ENCODE measurements around the gene ATP8B1. TPM values are rescaled to one million over a fixed set of nuclear protein-coding genes. Genes with fewer than 3 reads are reported as not detected.

Gene ATP8B1
- total RNA-seq, 2 donors from 2014 or later = 6.0 to 13.0 TPM

DNA sequence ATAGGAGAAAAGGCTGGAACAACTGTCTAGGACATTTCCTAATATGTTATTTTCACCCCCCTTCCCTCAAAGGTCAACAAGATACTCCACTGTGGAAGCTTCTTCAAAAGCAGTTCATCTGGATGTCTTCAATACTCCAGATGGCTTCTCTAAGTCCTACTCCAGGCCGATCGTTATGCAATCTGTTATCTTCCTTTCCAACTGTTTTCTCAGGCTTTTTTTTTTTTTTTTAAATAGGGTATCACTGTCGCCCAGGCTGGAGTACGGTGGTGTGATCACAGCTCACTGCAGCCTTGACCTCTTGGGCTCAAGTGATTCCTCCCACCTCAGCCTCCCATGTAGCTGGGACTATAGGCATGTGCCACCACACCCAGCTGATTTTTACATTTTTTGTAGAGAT, 26.3 kb downstream of the ATP8B1 start:
- Histone ChIP-seq H3K36me3 (no peaks in the 10 kb centered on the region), H3K4me1 (peaks cover 0 to 52% of the 10 kb centered on the region in 2 donors), H3K9me3 (no peaks in the 10 kb centered on the region), H3K27me3 (no peaks in the 10 kb centered on the region), H3K27ac (peak overlapping the region; percentile 37 to 46), H3K4me3 (no peak overlapping the region)
- DNase-seq (ENCODE audit: low spot score) = no peak
- TF ChIP-seq, protein P1, sequence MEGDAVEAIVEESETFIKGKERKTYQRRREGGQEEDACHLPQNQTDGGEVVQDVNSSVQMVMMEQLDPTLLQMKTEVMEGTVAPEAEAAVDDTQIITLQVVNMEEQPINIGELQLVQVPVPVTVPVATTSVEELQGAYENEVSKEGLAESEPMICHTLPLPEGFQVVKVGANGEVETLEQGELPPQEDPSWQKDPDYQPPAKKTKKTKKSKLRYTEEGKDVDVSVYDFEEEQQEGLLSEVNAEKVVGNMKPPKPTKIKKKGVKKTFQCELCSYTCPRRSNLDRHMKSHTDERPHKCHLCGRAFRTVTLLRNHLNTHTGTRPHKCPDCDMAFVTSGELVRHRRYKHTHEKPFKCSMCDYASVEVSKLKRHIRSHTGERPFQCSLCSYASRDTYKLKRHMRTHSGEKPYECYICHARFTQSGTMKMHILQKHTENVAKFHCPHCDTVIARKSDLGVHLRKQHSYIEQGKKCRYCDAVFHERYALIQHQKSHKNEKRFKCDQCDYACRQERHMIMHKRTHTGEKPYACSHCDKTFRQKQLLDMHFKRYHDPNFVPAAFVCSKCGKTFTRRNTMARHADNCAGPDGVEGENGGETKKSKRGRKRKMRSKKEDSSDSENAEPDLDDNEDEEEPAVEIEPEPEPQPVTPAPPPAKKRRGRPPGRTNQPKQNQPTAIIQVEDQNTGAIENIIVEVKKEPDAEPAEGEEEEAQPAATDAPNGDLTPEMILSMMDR (IDR thresholded peaks at IDR 0.05) = no peak

DNA sequence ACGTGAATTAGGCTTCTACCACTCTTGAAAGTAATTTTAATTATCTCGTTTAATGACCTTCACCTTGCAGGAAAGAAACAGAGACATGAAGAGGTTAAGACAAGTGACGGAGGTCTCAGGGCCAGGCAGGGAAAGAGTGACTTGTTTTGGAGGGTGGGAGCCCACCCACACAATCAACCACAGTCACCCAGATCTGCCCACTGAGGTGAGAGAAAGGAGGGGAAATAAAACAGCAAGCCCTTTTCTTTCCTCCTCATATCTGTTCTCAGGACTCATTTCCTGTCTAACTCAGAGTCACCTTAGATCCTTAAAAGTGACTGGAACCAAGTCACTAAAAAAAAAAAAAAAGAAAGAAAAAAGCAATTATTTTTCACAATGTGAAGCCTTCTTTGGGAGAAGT, 26.8 kb downstream of the ATP8B1 start:
- H3K4me3 ChIP-seq = no peak overlapping the region
- no peaks in the 10 kb centered on the region for H3K27me3 ChIP-seq
- H3K27ac ChIP-seq = peak overlapping the region; percentile 44 to 46
- no peak for DNase-seq (ENCODE audit: low spot score)
- TF ChIP-seq, protein P1 (IDR thresholded peaks at IDR 0.05) = no peak
- H3K4me1 ChIP-seq = peaks cover 0 to 53% of the 10 kb centered on the region in 2 donors
- H3K36me3 ChIP-seq = no peaks in the 10 kb centered on the region
- H3K9me3 ChIP-seq = no peaks in the 10 kb centered on the region

DNA sequence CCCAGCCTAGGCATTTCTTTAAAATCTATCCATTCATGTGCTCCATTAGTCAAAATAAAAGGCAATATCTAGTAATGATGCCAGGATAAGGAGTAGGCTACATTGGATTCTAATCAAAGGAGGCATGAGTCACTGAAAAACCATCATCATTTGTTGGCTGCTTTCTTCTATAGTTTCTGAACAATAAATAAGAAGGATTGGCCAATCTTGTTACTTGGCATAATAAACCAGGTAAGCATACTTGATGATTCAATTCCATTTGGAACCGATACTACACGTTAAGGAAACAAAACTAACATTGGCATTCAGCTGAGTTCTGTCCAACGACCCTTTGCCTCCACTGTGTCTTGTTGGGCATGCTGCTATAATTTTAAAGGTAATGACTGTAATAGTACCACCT, 27.2 kb downstream of the ATP8B1 start:
- Histone ChIP-seq H3K4me1 (peaks cover 0 to 53% of the 10 kb centered on the region in 2 donors), H3K27me3 (no peaks in the 10 kb centered on the region), H3K9me3 (no peaks in the 10 kb centered on the region), H3K36me3 (no peaks in the 10 kb centered on the region), H3K27ac (peak overlapping the region; percentile 44 to 46), H3K4me3 (no peak overlapping the region)
- TF ChIP-seq, protein P1 (IDR thresholded peaks at IDR 0.05) = no peak
- DNase-seq (ENCODE audit: low spot score) = no peak

DNA sequence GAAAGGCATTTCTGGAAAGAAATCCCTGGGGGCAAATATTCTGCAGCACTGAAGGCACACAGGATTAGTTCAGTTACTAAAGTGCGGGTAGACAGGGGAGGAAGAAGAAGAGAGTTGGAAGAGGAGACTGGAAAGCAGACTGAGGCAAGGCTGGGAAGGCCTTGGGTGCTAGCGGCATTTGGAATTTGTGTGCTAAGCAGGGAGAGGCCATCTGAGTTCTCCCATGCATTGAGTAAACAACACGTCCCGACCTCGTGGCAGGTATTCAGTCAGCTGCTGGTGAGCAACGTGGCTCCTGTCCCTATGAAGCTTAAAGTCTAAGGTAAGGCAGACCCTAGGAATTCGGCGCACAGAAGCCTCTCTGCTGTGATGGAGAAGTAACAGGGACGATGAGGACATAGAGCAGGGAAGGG, 30.7 kb downstream of the ATP8B1 start:
- no peak for DNase-seq (ENCODE audit: low spot score)
- TF ChIP-seq, protein P1 (IDR thresholded peaks at IDR 0.05) = no peak
- Histone ChIP-seq H3K4me3 (no peak overlapping the region), H3K27ac (no peak overlapping the region), H3K36me3 (no peaks in the 10 kb centered on the region), H3K9me3 (no peaks in the 10 kb centered on the region), H3K4me1 (peaks cover 0 to 60% of the 10 kb centered on the region in 2 donors), H3K27me3 (no peaks in the 10 kb centered on the region)

DNA sequence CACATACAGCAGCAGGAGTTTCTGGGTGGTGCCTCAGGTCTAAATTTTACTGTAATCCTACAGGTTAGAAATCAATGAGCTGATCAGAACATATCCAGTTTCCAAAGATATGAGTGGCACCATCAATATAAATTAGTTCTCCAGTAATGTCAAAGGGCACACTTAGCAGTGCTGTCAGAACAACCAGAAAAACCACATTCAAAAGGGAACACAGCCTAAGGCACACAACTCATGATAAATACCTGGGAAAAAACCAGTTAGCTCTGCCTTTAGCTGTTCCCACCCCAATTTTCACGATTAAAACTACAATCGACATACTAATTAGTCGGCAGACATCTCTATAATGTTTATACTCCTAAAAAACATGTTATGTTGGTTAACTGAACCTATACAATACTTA, 31.5 kb downstream of the ATP8B1 start:
- Histone ChIP-seq H3K27me3 (no peaks in the 10 kb centered on the region), H3K4me1 (peaks cover 0 to 58% of the 10 kb centered on the region in 2 donors), H3K36me3 (no peaks in the 10 kb centered on the region), H3K4me3 (no peak overlapping the region), H3K27ac (peak overlapping the region in 1 of 2 donors; percentile 17), H3K9me3 (no peaks in the 10 kb centered on the region)
- DNase-seq (ENCODE audit: low spot score) = no peak
- TF ChIP-seq, protein P1 (IDR thresholded peaks at IDR 0.05) = no peak

DNA sequence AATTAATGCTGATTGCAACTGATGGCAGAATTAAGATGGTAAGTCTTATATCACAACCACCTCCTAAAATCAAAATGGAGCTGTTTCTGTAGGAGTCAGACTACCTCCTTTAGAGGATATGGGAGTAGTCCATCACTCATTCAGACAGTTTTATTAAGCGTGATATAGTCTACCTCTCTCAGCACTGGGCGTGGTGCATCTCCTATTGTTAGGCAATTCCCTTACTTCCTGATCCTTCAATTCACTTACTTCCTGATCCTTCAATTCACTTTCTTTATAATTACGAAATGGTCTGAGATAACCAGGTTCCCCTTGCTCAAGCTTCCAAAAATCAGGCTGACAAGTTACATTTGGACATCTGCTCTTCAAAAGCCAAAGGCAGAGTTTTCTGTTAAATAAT, 31.9 kb downstream of the ATP8B1 start:
- Histone ChIP-seq H3K4me3 (no peak overlapping the region), H3K27me3 (no peaks in the 10 kb centered on the region), H3K36me3 (no peaks in the 10 kb centered on the region), H3K27ac (peak overlapping the region; percentile 17 to 35), H3K4me1 (peaks cover 0 to 54% of the 10 kb centered on the region in 2 donors), H3K9me3 (no peaks in the 10 kb centered on the region)
- DNase-seq (ENCODE audit: low spot score) = no peak
- TF ChIP-seq, protein P1 (IDR thresholded peaks at IDR 0.05) = no peak
